Right lobe of liver (tissue), 4 donors: ENCODE data around the gene LMAN1.

ENCODE experiments used
- CTCF ChIP-seq, 4 donors: fragments of 200-600 bp in 3 of 4; fragments of 450-650 bp in 1 of 4; IDR thresholded peaks; one replicate each; pipeline versions ENCODE4 v1.5.1 to v1.8.0; 2016 to 2022; ENCODE audit warnings: antibody characterized with exemption in 4 of 4, mild to moderate bottlenecking in 2 of 4
- POLR2A ChIP-seq: fragments of 450-650 bp; IDR thresholded peaks from one replicate; pipeline ENCODE4 v1.6.1; 2017; ENCODE audit warnings: antibody characterized with exemption, mild to moderate bottlenecking
- donor health status: DM: no; HTN: no; CAD: no.
- donor health status: DM: no; HTN: no; CAD: no.
- donor health status: DM: no; HTN: yes; CAD: no.

GRCh38 chr18:59323931-59324622, 35.0 kb downstream of the LMAN1 start:
- TF ChIP-seq CTCF (IDR thresholded peaks at IDR 0.05) (no peak), POLR2A (no peak)
